Uterus (tissue), 4 donors: Measurements from ENCODE around the gene RPS19BP1. TPM values are rescaled to one million over a fixed set of nuclear protein-coding genes. Genes with fewer than 3 reads are reported as not detected.

Experiments
- DNase-seq, 2 donors: peaks; one replicate each; pipeline ENCODE4 v3.0.0-alpha.2; 2019 to 2020
- H3K27ac ChIP-seq, 2 donors: fragments of 200-600 bp; sonication (generic); 1 replicate in 1 of 2; 2 replicates in 1 of 2; pipeline ENCODE4 v1.5.1; 2016 to 2018
- H3K27me3 ChIP-seq, 2 donors: fragments of 200-600 bp; sonication (generic); one replicate each; pipeline ENCODE4 v1.5.1; 2018 to 2019; ENCODE audit warnings: control low read depth in 1 of 2
- H3K36me3 ChIP-seq, 2 donors: fragments of 200-600 bp; sonication (generic); one replicate each; pipeline ENCODE4 v1.5.1; 2019; ENCODE audit warnings: control low read depth in 1 of 2
- H3K4me1 ChIP-seq, 2 donors: fragments of 200-600 bp; sonication (generic); one replicate each; pipeline ENCODE4 v1.5.1; 2018 to 2019; ENCODE audit warnings: control low read depth in 1 of 2
- H3K4me3 ChIP-seq, 2 donors: fragments of 200-600 bp; sonication (generic); 1 replicate in 1 of 2; 2 replicates in 1 of 2; pipeline ENCODE4 v1.5.1; 2018 to 2019; ENCODE audit warnings: mild to moderate bottlenecking in 1 of 2
- H3K9me3 ChIP-seq, 2 donors: fragments of 200-600 bp; sonication (generic); one replicate each; pipeline ENCODE4 v1.5.1; 2019; ENCODE audit warnings: control low read depth in 1 of 2
- CTCF ChIP-seq, 4 experiments: fragments of 200-600 bp in 2 of 4; fragments of 450-650 bp in 2 of 4; sonication (generic) in 2 of 4; IDR thresholded peaks; one replicate each; pipeline ENCODE4 v1.5.1; 2016 to 2019; ENCODE audit warnings: antibody characterized with exemption in 4 of 4, mild to moderate bottlenecking in 2 of 4, moderate library complexity in 1 of 4
- POLR2A ChIP-seq, 2 donors: fragments of 450-650 bp; IDR thresholded peaks; one replicate each; pipeline ENCODE4 v1.6.1; 2016; ENCODE audit warnings: antibody characterized with exemption in 2 of 2, mild to moderate bottlenecking in 1 of 2, moderate library complexity in 1 of 2
- intact Hi-C: fragments of 100-400 bp; cut with DNase I; formaldehyde crosslinking; loops from one replicate; pipeline ENCODE4 v1.15.1; 2023; ENCODE audit warnings: low total_unique reads
- total RNA-seq, 4 donors: library from RNA; depleted of rRNA in 3 of 4; stranded (reverse); fragments of >200 nt in 3 of 4; gene quantifications; one replicate each; pipeline versions ENCODE4 v1.1.0 to v1.2.4, GENCODE V29; 2014 to 2023
- donor health status: DM: yes; HTN: yes; CAD: no.

Gene RPS19BP1
- total RNA-seq, 4 donors from 2014 or later = 24.5 to 125 (median 50.7) TPM

GRCh38 chr22:39482768-39483167 lies 49.8 kb downstream of the RPS19BP1 start:
- H3K36me3 ChIP-seq = no peaks in the 10 kb centered on the region
- H3K9me3 ChIP-seq = no peaks in the 10 kb centered on the region
- TF ChIP-seq POLR2A (IDR thresholded peaks at IDR 0.05) (no peak), CTCF (IDR thresholded peaks at IDR 0.05) (no peak)
- intact Hi-C loops = no loop called here
- H3K4me3 ChIP-seq = no peak overlapping the region
- H3K4me1 ChIP-seq = no peaks in the 10 kb centered on the region
- DNase-seq = no peak
- H3K27me3 ChIP-seq = no peaks in the 10 kb centered on the region
- no peak overlapping the region for H3K27ac ChIP-seq

GRCh38 chr22:39481595-39481994 lies 51.0 kb downstream of the RPS19BP1 start:
- no peaks in the 10 kb centered on the region for H3K4me1 ChIP-seq
- intact Hi-C loops = no loop called here
- no peaks in the 10 kb centered on the region for H3K36me3 ChIP-seq
- H3K27ac ChIP-seq = no peak overlapping the region
- no peaks in the 10 kb centered on the region for H3K27me3 ChIP-seq
- DNase-seq = no peak
- H3K4me3 ChIP-seq = no peak overlapping the region
- TF ChIP-seq CTCF (IDR thresholded peaks at IDR 0.05) (no peak), POLR2A (IDR thresholded peaks at IDR 0.05) (no peak)
- H3K9me3 ChIP-seq = no peaks in the 10 kb centered on the region

GRCh38 chr22:39481054-39481453 lies 51.5 kb downstream of the RPS19BP1 start:
- H3K27me3 ChIP-seq = no peaks in the 10 kb centered on the region
- H3K9me3 ChIP-seq = no peaks in the 10 kb centered on the region
- H3K27ac ChIP-seq = no peak overlapping the region
- no peaks in the 10 kb centered on the region for H3K4me1 ChIP-seq
- no peaks in the 10 kb centered on the region for H3K36me3 ChIP-seq
- TF ChIP-seq POLR2A (IDR thresholded peaks at IDR 0.05) (no peak), CTCF (IDR thresholded peaks at IDR 0.05) (no peak)
- intact Hi-C loops = no loop called here
- no peak for DNase-seq
- no peak overlapping the region for H3K4me3 ChIP-seq

GRCh38 chr22:39480557-39480956 lies 52.0 kb downstream of the RPS19BP1 start:
- Histone ChIP-seq H3K9me3 (no peaks in the 10 kb centered on the region), H3K4me3 (no peak overlapping the region), H3K27me3 (no peaks in the 10 kb centered on the region), H3K27ac (no peak overlapping the region), H3K4me1 (no peaks in the 10 kb centered on the region), H3K36me3 (no peaks in the 10 kb centered on the region)
- TF ChIP-seq POLR2A (IDR thresholded peaks at IDR 0.05) (no peak), CTCF (IDR thresholded peaks at IDR 0.05) (no peak)
- no peak for DNase-seq
- intact Hi-C loops = no loop called here

GRCh38 chr22:39479254-39479653 lies 53.3 kb downstream of the RPS19BP1 start:
- no peak for TF ChIP-seq CTCF (IDR thresholded peaks at IDR 0.05)
- H3K36me3 ChIP-seq = no peaks in the 10 kb centered on the region
- no peak for DNase-seq
- H3K4me3 ChIP-seq = no peak overlapping the region
- intact Hi-C loops = no loop called here
- H3K9me3 ChIP-seq = no peaks in the 10 kb centered on the region
- H3K4me1 ChIP-seq = no peaks in the 10 kb centered on the region
- H3K27me3 ChIP-seq = no peaks in the 10 kb centered on the region
- H3K27ac ChIP-seq = no peak overlapping the region

Other genes with a start within 250 kb of the RPS19BP1 start
- 1,000 to 10,000 TPM; 1,498 to 2,840 (median 2,333) TPM for gene RPL3, start 213.1 kb downstream of the RPS19BP1 start, total RNA-seq
- 10 to 100 TPM; 12.9 to 57.9 (median 35.4) TPM for gene SYNGR1, start 182.8 kb downstream of the RPS19BP1 start, total RNA-seq
- gene TAB1, start 133.0 kb downstream of the RPS19BP1 start, total RNA-seq = 10 to 100 TPM; 23.0 to 44.0 (median 42.0) TPM
- gene MGAT3, start 75.7 kb downstream of the RPS19BP1 start, total RNA-seq = 10 to 100 TPM in 1 of 4 donors, 1 to 10 TPM in 1, under 1 TPM in 1, not detected in 1; 0.26 to 11.8 (median 9.5) TPM
- 10 to 100 TPM in 3 of 4 donors, 1 to 10 TPM in 1; 6.9 to 23.3 (median 20.6) TPM for gene MIEF1, start 30.5 kb downstream of the RPS19BP1 start, total RNA-seq
- gene ATF4, start 12.2 kb downstream of the RPS19BP1 start, total RNA-seq = 100 to 1,000 TPM; 105 to 351 (median 293) TPM
- gene CACNA1I, start 38.0 kb upstream of the RPS19BP1 start, total RNA-seq = under 1 TPM in 2 of 4 donors, not detected in 2; under 0.01 to 0.15 TPM